Gastroesophageal sphincter (tissue), 3 donors: ENCODE results near the gene GOT1.

Source experiments
- CTCF ChIP-seq, 4 experiments: fragments of 200-600 bp in 2 of 4; fragments of 450-650 bp in 2 of 4; sonication (generic) in 1 of 4; IDR thresholded peaks; one replicate each; pipeline ENCODE4 v1.5.1; 2017 to 2019; ENCODE audit warnings: antibody characterized with exemption in 4 of 4, mild to moderate bottlenecking in 2 of 4, moderate library complexity in 2 of 4
- POLR2A ChIP-seq, 2 donors: fragments of 450-650 bp; IDR thresholded peaks; one replicate each; pipeline ENCODE4 v1.6.1; 2017; ENCODE audit warnings: antibody characterized with exemption in 2 of 2, mild to moderate bottlenecking in 2 of 2, moderate library complexity in 1 of 2
- POLR2AphosphoS5 ChIP-seq: sonication (generic); formaldehyde crosslinking; IDR thresholded peaks from one replicate; pipeline ENCODE4 v1.6.1; 2017; ENCODE audit warnings: antibody characterized with exemption

GRCh38 chr10:99391346-99391745, 39.1 kb downstream of the GOT1 start:
- TF ChIP-seq CTCF (IDR thresholded peaks at IDR 0.05) (no peak), POLR2A (IDR thresholded peaks at IDR 0.05) (no peak), POLR2AphosphoS5 (no peak)
